Measurements from ENCODE around the gene CEP70. TPM values are rescaled to one million over a fixed set of nuclear protein-coding genes. Genes with fewer than 3 reads are reported as not detected.

CEP70 gene
- total RNA-seq, 2 experiments from 2014 or later, result 9.8 to 10.5 TPM

Other genes with a start within 250 kb of the CEP70 start
- not detected for gene MRAS, start 245.7 kb downstream of the CEP70 start, total RNA-seq
- gene ESYT3, start 159.6 kb downstream of the CEP70 start, total RNA-seq, result under 1 TPM; 0.23 to 0.26 TPM
- 1 to 10 TPM; 2.2 to 4.7 TPM for gene FAIM, start 14.5 kb upstream of the CEP70 start, total RNA-seq
- gene PIK3CB, start 240.7 kb upstream of the CEP70 start, total RNA-seq, result 1 to 10 TPM; 7.1 to 8.4 TPM